Measurements from ENCODE around the gene TIMM13. TPM values are rescaled to one million over a fixed set of nuclear protein-coding genes. Genes with fewer than 3 reads are reported as not detected.

The TIMM13 gene
- total and polyA plus RNA-seq, 8 donors = 37.7 to 71.8 (median 48.2) TPM

GRCh38 chr19:2381148-2381820 lies 46.1 kb downstream of the TIMM13 start:
- FAIRE-seq = no peak
- Histone ChIP-seq H3K27ac (no peak overlapping the region), H3K36me3 (no peaks in the 10 kb centered on the region), H3K4me3 (no peak overlapping the region), H3K9me3 (no peaks in the 10 kb centered on the region), H3K27me3 (no peaks in the 10 kb centered on the region), H3K4me1 (no peaks in the 10 kb centered on the region)
- WGBS, 2 donors = 61 to 63% methylated on average over 18 of the region's 18 CpGs
- no peak for ATAC-seq
- intact Hi-C loops (cut with DNase I) = no loop called here
- no peak for DNase-seq
- no peak for TF ChIP-seq CTCF (IDR thresholded peaks at IDR 0.05)

GRCh38 chr19:2380567-2380966 lies 46.8 kb downstream of the TIMM13 start:
- no peak overlapping the region for H3K27ac ChIP-seq
- intact Hi-C loops (cut with DNase I) = no loop called here
- WGBS, 2 donors = 78 to 89% methylated on average over 2 of the region's 2 CpGs
- H3K27me3 ChIP-seq = no peaks in the 10 kb centered on the region
- DNase-seq = no peak
- FAIRE-seq = no peak
- no peaks in the 10 kb centered on the region for H3K4me1 ChIP-seq
- no peaks in the 10 kb centered on the region for H3K36me3 ChIP-seq
- no peak for ATAC-seq
- H3K9me3 ChIP-seq = no peaks in the 10 kb centered on the region
- no peak overlapping the region for H3K4me3 ChIP-seq
- TF ChIP-seq CTCF (IDR thresholded peaks at IDR 0.05) = no peak

GRCh38 chr19:2376784-2377519 lies 50.4 kb downstream of the TIMM13 start:
- no peak for DNase-seq
- WGBS, 2 donors = 75 to 83% methylated on average over 15 of the region's 15 CpGs
- TF ChIP-seq CTCF (IDR thresholded peaks at IDR 0.05) = no peak
- intact Hi-C loops (cut with DNase I) = no loop called here
- Histone ChIP-seq H3K27me3 (no peaks in the 10 kb centered on the region), H3K9me3 (no peaks in the 10 kb centered on the region), H3K27ac (no peak overlapping the region), H3K36me3 (no peaks in the 10 kb centered on the region), H3K4me3 (no peak overlapping the region), H3K4me1 (no peaks in the 10 kb centered on the region)
- FAIRE-seq = no peak
- no peak for ATAC-seq

Small RNAs within 50 kb of the gene (microRNA-seq; reads per million reads assigned to microRNA genes)
- gene MIR7108 = 0 to 0.29 reads per million in 2 donors

Other genes starting within 250 kb of the TIMM13 start
- 10 to 100 TPM; 34.3 to 50.8 (median 39.6) TPM for gene PLEKHJ1, start 191.3 kb downstream of the TIMM13 start, total RNA-seq
- gene PLEKHJ1, start 191.3 kb downstream of the TIMM13 start, polyA plus RNA-seq = 100 to 1,000 TPM in 1 of 2 donors, 10 to 100 TPM in 1; 90.8 to 101 TPM
- 10 to 100 TPM; 25.0 to 36.1 (median 29.6) TPM for gene SF3A2, start 190.8 kb downstream of the TIMM13 start, total RNA-seq
- 10 to 100 TPM; 39.2 to 64.0 TPM for gene SF3A2, start 190.8 kb downstream of the TIMM13 start, polyA plus RNA-seq
- gene AMH, start 178.3 kb downstream of the TIMM13 start, total RNA-seq = 1 to 10 TPM; 1.4 to 4.1 (median 1.7) TPM
- gene AMH, start 178.3 kb downstream of the TIMM13 start, polyA plus RNA-seq = 1 to 10 TPM; 8.9 to 9.5 TPM
- 1 to 10 TPM in 1 of 6 donors, under 1 TPM in 3, not detected in 2; 0.29 to 1.1 (median 0.80) TPM for gene JSRP1, start 171.2 kb downstream of the TIMM13 start, total RNA-seq
- gene JSRP1, start 171.2 kb downstream of the TIMM13 start, polyA plus RNA-seq = 1 to 10 TPM; 3.2 to 4.0 TPM
- gene PEAK3, start 145.4 kb downstream of the TIMM13 start, total RNA-seq = under 1 TPM in 4 of 6 donors, not detected in 2; 0.13 to 0.81 (median 0.35) TPM
- gene PEAK3, start 145.4 kb downstream of the TIMM13 start, polyA plus RNA-seq = under 1 TPM; 0.04 to 0.07 TPM
- gene LINGO3, start 119.4 kb downstream of the TIMM13 start, total RNA-seq = 1 to 10 TPM in 1 of 6 donors, under 1 TPM in 1, not detected in 4; 0.16 to 1.5 TPM
- gene LINGO3, start 119.4 kb downstream of the TIMM13 start, polyA plus RNA-seq = under 1 TPM in 1 of 2 donors, not detected in 1; 0.05 TPM
- gene LSM7, start 99.0 kb downstream of the TIMM13 start, total RNA-seq = 10 to 100 TPM; 18.3 to 36.4 (median 26.4) TPM
- gene LSM7, start 99.0 kb downstream of the TIMM13 start, polyA plus RNA-seq = 100 to 1,000 TPM; 147 to 170 TPM
- gene SPPL2B, start 98.9 kb downstream of the TIMM13 start, total RNA-seq = 10 to 100 TPM; 36.4 to 61.2 (median 50.6) TPM
- 100 to 1,000 TPM; 133 to 226 TPM for gene SPPL2B, start 98.9 kb downstream of the TIMM13 start, polyA plus RNA-seq
- under 1 TPM; 0.09 to 0.84 (median 0.58) TPM for gene TMPRSS9, start 67.3 kb downstream of the TIMM13 start, total RNA-seq
- under 1 TPM; 0.14 to 0.84 TPM for gene TMPRSS9, start 67.3 kb downstream of the TIMM13 start, polyA plus RNA-seq
- 10 to 100 TPM in 3 of 6 donors, 1 to 10 TPM in 3; 3.9 to 14.8 (median 9.7) TPM for gene LMNB2, start 29.4 kb upstream of the TIMM13 start, total RNA-seq
- gene LMNB2, start 29.4 kb upstream of the TIMM13 start, polyA plus RNA-seq = 10 to 100 TPM in 1 of 2 donors, 1 to 10 TPM in 1; 5.2 to 11.9 TPM
- gene GADD45B, start 48.5 kb upstream of the TIMM13 start, total RNA-seq = 10 to 100 TPM; 20.4 to 58.8 (median 42.3) TPM
- 100 to 1,000 TPM; 182 to 237 TPM for gene GADD45B, start 48.5 kb upstream of the TIMM13 start, polyA plus RNA-seq

All from pancreas (tissue), 10 donors.